ENCODE measurements around the gene RNF144A. TPM values are rescaled to one million over a fixed set of nuclear protein-coding genes. Genes with fewer than 3 reads are reported as not detected.

The RNF144A gene
- total and polyA plus RNA-seq, 2 experiments from 2014 or later: 2.8 to 14.7 TPM

GRCh38 chr2:6879011-6879410 lies 38.2 kb upstream of the RNF144A start:
- peaks cover 46% of the 10 kb centered on the region for H3K9me3 Mint-ChIP-seq
- H3K27me3 Mint-ChIP-seq (ENCODE audit: insufficient read depth, low read depth, poor library complexity): no peaks in the 10 kb centered on the region
- H3K79me2 ChIP-seq (replicated peaks; ENCODE audit: insufficient read depth): no peaks in the 10 kb centered on the region
- H3K4me3 ChIP-seq: no peak overlapping the region
- H3F3A ChIP-seq (replicated peaks; ENCODE audit: low read depth): no peaks in the 10 kb centered on the region
- H3K36me3 Mint-ChIP-seq (ENCODE audit: low read depth): peaks cover 9% of the 10 kb centered on the region; the same call in 1 of the 3 replicates
- H2AFZ ChIP-seq: no peak overlapping the region
- H3K4me1 Mint-ChIP-seq: no peaks in the 10 kb centered on the region
- no peaks in the 10 kb centered on the region for H3K4me1 ChIP-seq (ENCODE audit: insufficient read depth)
- H3K27me3 ChIP-seq (ENCODE audit: insufficient read depth): no peaks in the 10 kb centered on the region
- no peaks in the 10 kb centered on the region for H3K36me3 ChIP-seq (ENCODE audit: insufficient read depth)
- no peak for ATAC-seq
- H4K20me1 ChIP-seq (replicated peaks; ENCODE audit: insufficient read depth): no peaks in the 10 kb centered on the region
- H3K4me3 Mint-ChIP-seq: no peak overlapping the region
- no peak overlapping the region for H3K4me2 ChIP-seq
- no peak for DNase-seq (ENCODE audit: low spot score)
- no peak overlapping the region for H3K27ac ChIP-seq (ENCODE audit: low read depth)
- no peak overlapping the region for H3K27ac Mint-ChIP-seq
- 0 out of 2 replicates have a peak, but pooled peaks cover 4% of the 10 kb centered on the region for H3K9me2 ChIP-seq (ENCODE audit: insufficient read depth)
- TF ChIP-seq ZNF331 (CRISPR knock-in tag; IDR thresholded peaks at IDR 0.05; ENCODE audit: low read depth): no peak
- TF ChIP-seq EZH2 (IDR thresholded peaks at IDR 0.05; ENCODE audit: low read depth, unreplicated experiment): no peak
- TF ChIP-seq ZNF114 (CRISPR knock-in tag; IDR thresholded peaks at IDR 0.05): no peak
- TF ChIP-seq, protein P1, sequence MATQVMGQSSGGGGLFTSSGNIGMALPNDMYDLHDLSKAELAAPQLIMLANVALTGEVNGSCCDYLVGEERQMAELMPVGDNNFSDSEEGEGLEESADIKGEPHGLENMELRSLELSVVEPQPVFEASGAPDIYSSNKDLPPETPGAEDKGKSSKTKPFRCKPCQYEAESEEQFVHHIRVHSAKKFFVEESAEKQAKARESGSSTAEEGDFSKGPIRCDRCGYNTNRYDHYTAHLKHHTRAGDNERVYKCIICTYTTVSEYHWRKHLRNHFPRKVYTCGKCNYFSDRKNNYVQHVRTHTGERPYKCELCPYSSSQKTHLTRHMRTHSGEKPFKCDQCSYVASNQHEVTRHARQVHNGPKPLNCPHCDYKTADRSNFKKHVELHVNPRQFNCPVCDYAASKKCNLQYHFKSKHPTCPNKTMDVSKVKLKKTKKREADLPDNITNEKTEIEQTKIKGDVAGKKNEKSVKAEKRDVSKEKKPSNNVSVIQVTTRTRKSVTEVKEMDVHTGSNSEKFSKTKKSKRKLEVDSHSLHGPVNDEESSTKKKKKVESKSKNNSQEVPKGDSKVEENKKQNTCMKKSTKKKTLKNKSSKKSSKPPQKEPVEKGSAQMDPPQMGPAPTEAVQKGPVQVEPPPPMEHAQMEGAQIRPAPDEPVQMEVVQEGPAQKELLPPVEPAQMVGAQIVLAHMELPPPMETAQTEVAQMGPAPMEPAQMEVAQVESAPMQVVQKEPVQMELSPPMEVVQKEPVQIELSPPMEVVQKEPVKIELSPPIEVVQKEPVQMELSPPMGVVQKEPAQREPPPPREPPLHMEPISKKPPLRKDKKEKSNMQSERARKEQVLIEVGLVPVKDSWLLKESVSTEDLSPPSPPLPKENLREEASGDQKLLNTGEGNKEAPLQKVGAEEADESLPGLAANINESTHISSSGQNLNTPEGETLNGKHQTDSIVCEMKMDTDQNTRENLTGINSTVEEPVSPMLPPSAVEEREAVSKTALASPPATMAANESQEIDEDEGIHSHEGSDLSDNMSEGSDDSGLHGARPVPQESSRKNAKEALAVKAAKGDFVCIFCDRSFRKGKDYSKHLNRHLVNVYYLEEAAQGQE (IDR thresholded peaks at IDR 0.05; ENCODE audit: unreplicated experiment): no peak
- TF ChIP-seq EZH2phosphoT487 (IDR thresholded peaks at IDR 0.05; ENCODE audit: unreplicated experiment): no peak
- TF ChIP-seq CREB1 (CRISPR knock-in tag; IDR thresholded peaks at IDR 0.05; ENCODE audit: low read depth): no peak
- TF ChIP-seq, protein P2, sequence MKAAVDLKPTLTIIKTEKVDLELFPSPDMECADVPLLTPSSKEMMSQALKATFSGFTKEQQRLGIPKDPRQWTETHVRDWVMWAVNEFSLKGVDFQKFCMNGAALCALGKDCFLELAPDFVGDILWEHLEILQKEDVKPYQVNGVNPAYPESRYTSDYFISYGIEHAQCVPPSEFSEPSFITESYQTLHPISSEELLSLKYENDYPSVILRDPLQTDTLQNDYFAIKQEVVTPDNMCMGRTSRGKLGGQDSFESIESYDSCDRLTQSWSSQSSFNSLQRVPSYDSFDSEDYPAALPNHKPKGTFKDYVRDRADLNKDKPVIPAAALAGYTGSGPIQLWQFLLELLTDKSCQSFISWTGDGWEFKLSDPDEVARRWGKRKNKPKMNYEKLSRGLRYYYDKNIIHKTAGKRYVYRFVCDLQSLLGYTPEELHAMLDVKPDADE (IDR thresholded peaks at IDR 0.05): no peak
- TF ChIP-seq JUNB (IDR thresholded peaks at IDR 0.05; ENCODE audit: unreplicated experiment): no peak
- TF ChIP-seq STAT1 (IDR thresholded peaks at IDR 0.05; ENCODE audit: unreplicated experiment): no peak
- TF ChIP-seq POLR2AphosphoS5 (IDR thresholded peaks at IDR 0.05; ENCODE audit: low read depth): no peak
- TF ChIP-seq NANOG (IDR thresholded peaks at IDR 0.05; ENCODE audit: borderline replicate concordance): no peak

DNA sequence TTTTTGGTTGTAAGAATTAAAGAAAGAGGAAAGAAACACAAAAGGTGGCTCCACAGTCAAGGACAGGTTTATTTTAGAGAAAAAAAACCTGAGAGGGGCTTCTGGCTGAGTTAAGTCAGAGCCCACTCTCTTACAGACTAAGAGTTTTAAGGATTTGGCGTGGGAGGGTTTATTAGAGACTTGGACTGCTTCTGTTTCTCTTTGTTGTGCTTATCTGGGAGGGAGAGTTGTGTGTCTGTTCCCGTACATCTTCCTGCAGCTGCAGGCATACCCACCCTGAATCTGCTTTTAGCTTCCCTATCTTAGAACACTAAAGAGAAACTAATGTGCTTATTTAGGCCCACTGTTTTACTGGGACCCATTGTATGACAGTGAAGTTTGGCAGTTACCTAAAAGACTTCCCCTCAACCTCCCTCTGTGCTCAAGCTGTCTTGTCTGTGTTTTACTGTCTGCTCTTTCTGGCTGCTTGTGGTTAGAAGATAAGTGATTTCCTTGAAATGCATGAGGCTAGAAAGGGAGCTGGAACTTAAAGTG lies 36.9 kb upstream of the RNF144A start:
- Histone ChIP-seq H4K20me1 (replicated peaks; ENCODE audit: insufficient read depth) (no peaks in the 10 kb centered on the region), H3F3A (replicated peaks; ENCODE audit: low read depth) (no peaks in the 10 kb centered on the region), H3K4me1 (ENCODE audit: insufficient read depth) (no peaks in the 10 kb centered on the region), H3K36me3 (ENCODE audit: insufficient read depth) (no peaks in the 10 kb centered on the region), H2AFZ (no peak overlapping the region), H3K4me3 (no peak overlapping the region), H3K27ac (ENCODE audit: low read depth) (no peak overlapping the region), H3K9me2 (ENCODE audit: insufficient read depth) (no peaks in the 10 kb centered on the region), H3K79me2 (replicated peaks; ENCODE audit: insufficient read depth) (no peaks in the 10 kb centered on the region), H3K27me3 (ENCODE audit: insufficient read depth) (no peaks in the 10 kb centered on the region), H3K4me2 (no peak overlapping the region)
- Mint-ChIP-seq H3K36me3 (ENCODE audit: low read depth) (peaks cover 9% of the 10 kb centered on the region; the same call in 1 of the 3 replicates), H3K4me3 (no peak overlapping the region), H3K9me3 (peaks cover 47% of the 10 kb centered on the region), H3K27ac (no peak overlapping the region), H3K27me3 (ENCODE audit: insufficient read depth, low read depth, poor library complexity) (no peaks in the 10 kb centered on the region), H3K4me1 (no peaks in the 10 kb centered on the region)
- ATAC-seq: no peak
- no peak for DNase-seq (ENCODE audit: low spot score)
- TF ChIP-seq ZNF114 (CRISPR knock-in tag; IDR thresholded peaks at IDR 0.05) (no peak), NANOG (IDR thresholded peaks at IDR 0.05; ENCODE audit: borderline replicate concordance) (no peak), ZNF462 (CRISPR knock-in tag; IDR thresholded peaks at IDR 0.05) (no peak), JUNB (IDR thresholded peaks at IDR 0.05; ENCODE audit: unreplicated experiment) (no peak), STAT1 (IDR thresholded peaks at IDR 0.05; ENCODE audit: unreplicated experiment) (no peak)
